WTC11 (cell line): ENCODE measurements around the gene KLHL5. TPM values are rescaled to one million over a fixed set of nuclear protein-coding genes. Genes with fewer than 3 reads are reported as not detected.

Source experiments
- ATAC-seq: fragments of 200-7000 bp; cut with Tn5 transposase; 2 replicates; pipeline ENCODE4 v1.10.0; 2021; ENCODE audit warnings: mild to moderate bottlenecking, moderate library complexity
- CTCF ChIA-PET: fragments of 300-600 bp; sonication (Branson Sonifier 250); formaldehyde crosslinking; loops from one replicate; lab custom pipeline; 2021; ENCODE audit warnings: antibody characterized with exemption; lab: Charles Lee
- POLR2A ChIA-PET: fragments of 350-600 bp; sonication (Branson Sonifier 250); formaldehyde crosslinking; loops from one replicate; lab custom pipeline; 2021; ENCODE audit warnings: antibody characterized with exemption; lab: Charles Lee
- DNase-seq: peaks from one replicate; pipeline ENCODE4 v3.0.0; 2021; ENCODE audit warnings: low spot score
- H3K27ac Mint-ChIP-seq: 2 replicates; pipeline ENCODE4 v1.8.0; 2021; ENCODE audit warnings: mixed read lengths
- H3K27me3 Mint-ChIP-seq: 2 replicates; pipeline ENCODE4 v1.8.0; 2021; ENCODE audit warnings: low read depth, mild to moderate bottlenecking, moderate library complexity, mixed read lengths
- H3K36me3 Mint-ChIP-seq: 2 replicates; pipeline ENCODE4 v1.8.0; 2021; ENCODE audit warnings: mixed read lengths
- H3K4me1 Mint-ChIP-seq: 2 replicates; pipeline ENCODE4 v1.8.0; 2022; ENCODE audit warnings: mixed read lengths
- H3K4me3 Mint-ChIP-seq: 2 replicates; pipeline ENCODE4 v1.8.0; 2021; ENCODE audit warnings: mild to moderate bottlenecking, moderate library complexity, mixed read lengths
- H3K9me3 Mint-ChIP-seq: 2 replicates; pipeline ENCODE4 v1.8.0; 2021; ENCODE audit warnings: mixed read lengths
- CBFB ChIP-seq: sonication (generic); formaldehyde crosslinking; IDR thresholded peaks from 2 replicates; pipeline ENCODE4 v1.8.1; 2022; ENCODE audit warnings: mild to moderate bottlenecking, low read depth, missing genetic modification reagents
- CREB1 ChIP-seq: sonication (generic); formaldehyde crosslinking; IDR thresholded peaks from 2 replicates; pipeline ENCODE4 v1.8.0; 2023; ENCODE audit warnings: mild to moderate bottlenecking, missing genetic modification reagents
- CREM ChIP-seq: sonication (generic); formaldehyde crosslinking; IDR thresholded peaks from 2 replicates; pipeline ENCODE4 v1.8.1; 2022; ENCODE audit warnings: mild to moderate bottlenecking, missing genetic modification reagents, moderate library complexity
- ELF4 ChIP-seq: sonication (generic); formaldehyde crosslinking; IDR thresholded peaks from 2 replicates; pipeline ENCODE4 v1.8.1; 2022; ENCODE audit warnings: low read depth, mild to moderate bottlenecking, moderate library complexity, missing genetic modification reagents
- ETV6 ChIP-seq: sonication (generic); formaldehyde crosslinking; IDR thresholded peaks from 2 replicates; pipeline ENCODE4 v1.8.1; 2022; ENCODE audit warnings: mild to moderate bottlenecking, missing genetic modification reagents
- FOXJ3 ChIP-seq: sonication (generic); formaldehyde crosslinking; IDR thresholded peaks from 2 replicates; pipeline ENCODE4 v1.9.0; 2021; ENCODE audit warnings: missing genetic modification reagents, mild to moderate bottlenecking, borderline replicate concordance
- MLX ChIP-seq: sonication (generic); formaldehyde crosslinking; IDR thresholded peaks from 2 replicates; pipeline ENCODE4 v1.8.1; 2023; ENCODE audit warnings: mild to moderate bottlenecking, missing genetic modification reagents, moderate library complexity
- MYBL2 ChIP-seq: sonication (generic); formaldehyde crosslinking; IDR thresholded peaks from 2 replicates; pipeline ENCODE4 v1.8.1; 2023; ENCODE audit warnings: mild to moderate bottlenecking, moderate library complexity, missing genetic modification reagents
- PRDM15 ChIP-seq: sonication (generic); formaldehyde crosslinking; IDR thresholded peaks from 2 replicates; pipeline ENCODE4 v1.8.0; 2022; ENCODE audit warnings: missing genetic modification reagents
- SMAD4 ChIP-seq: sonication (generic); formaldehyde crosslinking; IDR thresholded peaks from 2 replicates; pipeline ENCODE4 v1.8.0; 2022; ENCODE audit warnings: mild to moderate bottlenecking, missing genetic modification reagents
- TEAD4 ChIP-seq: sonication (generic); formaldehyde crosslinking; IDR thresholded peaks from 2 replicates; pipeline ENCODE4 v1.8.0; 2022; ENCODE audit warnings: mild to moderate bottlenecking, missing genetic modification reagents
- ZNF121 ChIP-seq: sonication (generic); formaldehyde crosslinking; IDR thresholded peaks from 2 replicates; pipeline ENCODE4 v1.8.0; 2023; ENCODE audit warnings: missing genetic modification reagents
- ZNF138 ChIP-seq: sonication (generic); formaldehyde crosslinking; conservative IDR thresholded peaks from 2 replicates; pipeline ENCODE4 v1.8.1; 2022; ENCODE audit warnings: mild to moderate bottlenecking, moderate library complexity, missing genetic modification reagents
- ZNF281 ChIP-seq: sonication (generic); formaldehyde crosslinking; IDR thresholded peaks from 2 replicates; pipeline ENCODE4 v1.8.0; 2023; ENCODE audit warnings: mild to moderate bottlenecking, missing genetic modification reagents
- ZNF671 ChIP-seq: fragments of 250-450 bp; sonication (Bioruptor Pico); IDR thresholded peaks from 2 replicates; pipeline ENCODE4 v1.8.0; 2021; ENCODE audit warnings: mild to moderate bottlenecking
- total RNA-seq: library from RNA; stranded (reverse); gene quantifications from 3 replicates; pipeline ENCODE4 v1.2.3, GENCODE V29; 2021
- TF ChIP-seq, protein P1 (sequence below): sonication (generic); formaldehyde crosslinking; IDR thresholded peaks from 2 replicates; pipeline ENCODE4 v1.8.1; 2022; ENCODE audit warnings: missing genetic modification reagents, borderline replicate concordance

KLHL5 gene
- total RNA-seq, 1 experiment from 2014 or later = 21.1 TPM

DNA sequence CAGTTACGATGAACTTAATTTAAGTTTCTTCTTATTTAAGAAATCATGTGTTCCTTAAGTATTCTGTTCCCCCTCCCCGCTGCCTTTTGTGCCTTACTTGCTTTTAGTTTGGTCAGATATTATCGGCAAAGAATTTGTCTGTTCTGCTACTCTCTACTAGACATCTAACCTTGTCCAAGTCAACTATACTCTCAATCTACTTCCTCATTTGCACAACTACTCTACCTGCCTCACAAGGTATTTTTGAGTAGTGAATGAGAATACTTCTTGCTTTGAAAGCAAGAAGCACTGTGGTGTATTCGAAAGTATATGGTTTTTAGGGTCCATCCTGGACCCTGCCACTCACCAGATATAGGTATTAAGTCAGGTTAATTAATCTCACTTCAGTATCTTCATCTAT, 8.0 kb upstream of the KLHL5 start:
- Mint-ChIP-seq H3K36me3 (no peaks in the 10 kb centered on the region), H3K27ac (no peak overlapping the region), H3K4me1 (peaks cover 20% of the 10 kb centered on the region), H3K27me3 (no peaks in the 10 kb centered on the region), H3K9me3 (no peaks in the 10 kb centered on the region), H3K4me3 (no peak overlapping the region)
- ChIA-PET POLR2A (no interaction called here), CTCF (no interaction called here)
- ATAC-seq = no peak
- TF ChIP-seq TEAD4 (CRISPR knock-in tag) (no peak), MYBL2 (no peak), ZNF281 (CRISPR knock-in tag) (no peak), CREB1 (CRISPR knock-in tag) (no peak), CREM (CRISPR knock-in tag) (no peak), ELF4 (no peak)
- no peak for DNase-seq

DNA sequence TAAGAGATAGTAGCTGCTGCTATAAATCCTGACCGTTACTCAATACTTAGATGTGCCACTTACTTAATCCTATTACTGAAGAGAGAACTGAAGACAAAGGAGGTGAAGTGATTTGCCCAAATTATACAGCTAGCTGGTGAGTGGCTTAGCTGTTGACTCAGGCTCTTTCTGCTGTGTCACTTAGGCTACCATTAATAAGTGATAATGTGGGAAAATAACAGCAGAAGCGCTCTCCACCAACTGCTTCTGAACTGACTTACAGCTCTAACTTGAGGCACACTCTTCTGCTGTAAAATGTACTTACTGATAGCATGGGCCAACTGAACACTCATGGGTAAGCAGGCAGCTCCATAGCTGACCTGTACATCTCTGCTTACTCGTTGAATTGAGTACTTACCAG, 7.5 kb upstream of the KLHL5 start:
- no peak for DNase-seq
- H3K9me3 Mint-ChIP-seq = no peaks in the 10 kb centered on the region
- ChIA-PET POLR2A (no interaction called here), CTCF (no interaction called here)
- no peak for ATAC-seq
- H3K27ac Mint-ChIP-seq = no peak overlapping the region
- H3K27me3 Mint-ChIP-seq = no peaks in the 10 kb centered on the region
- H3K4me1 Mint-ChIP-seq = peaks cover 20% of the 10 kb centered on the region
- H3K36me3 Mint-ChIP-seq = no peaks in the 10 kb centered on the region
- no peak overlapping the region for H3K4me3 Mint-ChIP-seq
- TF ChIP-seq ZNF121 (CRISPR knock-in tag) (no peak), FOXJ3 (CRISPR knock-in tag) (no peak), PRDM15 (CRISPR knock-in tag) (no peak), ZNF138 (no peak), MLX (CRISPR knock-in tag) (no peak), CBFB (CRISPR knock-in tag) (no peak), ELF4 (no peak), ZNF671 (no peak)
- TF ChIP-seq, protein P1, sequence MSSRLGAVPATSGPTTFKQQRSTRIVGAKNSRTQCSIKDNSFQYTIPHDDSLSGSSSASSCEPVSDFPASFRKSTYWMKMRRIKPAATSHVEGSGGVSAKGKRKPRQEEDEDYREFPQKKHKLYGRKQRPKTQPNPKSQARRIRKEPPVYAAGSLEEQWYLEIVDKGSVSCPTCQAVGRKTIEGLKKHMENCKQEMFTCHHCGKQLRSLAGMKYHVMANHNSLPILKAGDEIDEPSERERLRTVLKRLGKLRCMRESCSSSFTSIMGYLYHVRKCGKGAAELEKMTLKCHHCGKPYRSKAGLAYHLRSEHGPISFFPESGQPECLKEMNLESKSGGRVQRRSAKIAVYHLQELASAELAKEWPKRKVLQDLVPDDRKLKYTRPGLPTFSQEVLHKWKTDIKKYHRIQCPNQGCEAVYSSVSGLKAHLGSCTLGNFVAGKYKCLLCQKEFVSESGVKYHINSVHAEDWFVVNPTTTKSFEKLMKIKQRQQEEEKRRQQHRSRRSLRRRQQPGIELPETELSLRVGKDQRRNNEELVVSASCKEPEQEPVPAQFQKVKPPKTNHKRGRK (CRISPR knock-in tag) = no peak
- TF ChIP-seq, all 79 proteins: peak for 0

- Mint-ChIP-seq H3K27me3 (no peaks in the 10 kb centered on the region), H3K36me3 (no peaks in the 10 kb centered on the region), H3K4me3 (no peak overlapping the region), H3K9me3 (no peaks in the 10 kb centered on the region), H3K27ac (no peak overlapping the region), H3K4me1 (peaks cover 19% of the 10 kb centered on the region)
- ChIA-PET POLR2A (no interaction called here), CTCF (no interaction called here)
- no peak for ATAC-seq
- TF ChIP-seq SMAD4 (CRISPR knock-in tag) (no peak), ELF4 (no peak), ETV6 (no peak)
- DNase-seq = no peak
These were observed 6.0 kb upstream of the KLHL5 start for GRCh38 chr4:39056023-39056422.
